ENCODE data around the gene TPCN2. TPM values are rescaled to one million over a fixed set of nuclear protein-coding genes. Genes with fewer than 3 reads are reported as not detected.

The TPCN2 gene
- total RNA-seq, 5 donors from 2014 or later (not counting 1 experiment from before 2014, with no cell fraction given): 14.9 to 34.3 (median 19.4) TPM

Other genes with a start within 250 kb of the TPCN2 start
- gene CPT1A, start 207.0 kb upstream of the TPCN2 start, total RNA-seq: 10 to 100 TPM; 21.2 to 44.1 (median 35.9) TPM
- 10 to 100 TPM; 34.0 to 36.9 (median 35.3) TPM for gene MRPL21, start 145.1 kb upstream of the TPCN2 start, total RNA-seq
- gene IGHMBP2, start 145.0 kb upstream of the TPCN2 start, total RNA-seq: 10 to 100 TPM; 33.5 to 59.8 (median 37.0) TPM
- not detected for gene MRGPRD, start 67.9 kb upstream of the TPCN2 start, total RNA-seq
- not detected for gene MRGPRF, start 35.7 kb upstream of the TPCN2 start, total RNA-seq
- gene SMIM38, start 107.0 kb downstream of the TPCN2 start, total RNA-seq: 1 to 10 TPM in 2 of 5 donors, under 1 TPM in 3; 0.12 to 1.7 (median 0.92) TPM
- gene MYEOV, start 245.2 kb downstream of the TPCN2 start, total RNA-seq: under 1 TPM in 3 of 5 donors, not detected in 2; 0.22 to 0.98 (median 0.50) TPM

Measured in T-cell (primary cell).